KOPT-K1 (cell line): ENCODE data around the gene KCNG4.
"Not testable (repeated sequence)": the region's sequence is repeated elsewhere in the genome, so short reads cannot be mapped to it uniquely, and the experiment has no call there.

Source experiments
- H3K27ac ChIP-seq: fragments of 200-600 bp; sonication (generic); 2 replicates; pipeline ENCODE4 v1.5.1; 2016; ENCODE audit warnings: antibody characterized with exemption, mild to moderate bottlenecking, low read depth, low read length; ENCODE audit not compliant: poor library complexity, severe bottlenecking
- H3K36me3 ChIP-seq: fragments of 200-600 bp; sonication (generic); 2 replicates; pipeline ENCODE4 v1.5.1; 2017; ENCODE audit warnings: antibody characterized with exemption, mild to moderate bottlenecking, low read length, moderate library complexity; ENCODE audit not compliant: insufficient read depth
- H3K9me3 ChIP-seq: fragments of 200-600 bp; sonication (generic); 2 replicates; pipeline ENCODE4 v1.5.1; 2017; ENCODE audit warnings: antibody characterized with exemption, low read length, mild to moderate bottlenecking; ENCODE audit not compliant: insufficient read depth, poor library complexity, severe bottlenecking

KCNG4 gene

DNA sequence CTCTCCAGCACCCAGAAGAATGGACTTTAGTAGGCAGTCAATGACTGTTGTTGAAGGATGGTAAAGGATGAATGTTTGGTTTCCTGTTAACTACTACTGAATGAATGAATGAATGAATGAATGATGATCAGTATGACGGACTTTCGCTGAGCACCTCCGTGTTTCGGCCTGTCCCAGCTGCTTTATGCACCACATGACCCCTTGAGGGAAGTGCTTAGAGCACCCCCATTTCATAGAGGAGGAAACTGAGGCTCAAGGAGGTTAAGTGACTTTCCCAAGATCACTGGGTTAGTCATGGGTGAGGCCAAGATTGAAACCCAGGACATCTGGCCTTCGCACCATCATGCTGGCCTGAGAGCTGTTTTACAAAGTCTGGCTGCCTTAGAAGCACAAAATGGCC, 6.8 kb downstream of the KCNG4 start:
- no peak overlapping the region for H3K27ac ChIP-seq
- H3K36me3 ChIP-seq, result no peaks in the 10 kb centered on the region
- no peaks in the 10 kb centered on the region for H3K9me3 ChIP-seq

DNA sequence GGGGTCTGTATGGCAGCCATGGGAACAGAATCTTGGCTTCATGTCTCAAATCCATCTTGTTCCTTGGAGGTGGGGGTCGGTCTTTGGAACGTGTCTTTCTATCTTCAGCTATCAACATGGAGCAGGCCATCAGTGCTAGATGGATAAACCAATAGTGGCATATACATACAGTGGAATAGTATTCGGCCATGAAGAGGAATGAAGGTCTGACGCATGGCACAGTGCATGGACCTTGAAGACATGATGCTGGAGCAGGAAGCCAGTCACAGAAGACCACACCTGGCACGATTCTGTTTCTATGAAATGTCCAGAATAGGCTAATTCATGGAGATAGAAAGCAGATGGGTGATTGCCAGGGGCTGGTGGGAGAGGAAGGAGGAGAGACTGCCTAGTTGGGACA, 7.8 kb downstream of the KCNG4 start:
- H3K27ac ChIP-seq, result no peak overlapping the region
- H3K9me3 ChIP-seq, result no peaks in the 10 kb centered on the region
- H3K36me3 ChIP-seq, result no peaks in the 10 kb centered on the region

DNA sequence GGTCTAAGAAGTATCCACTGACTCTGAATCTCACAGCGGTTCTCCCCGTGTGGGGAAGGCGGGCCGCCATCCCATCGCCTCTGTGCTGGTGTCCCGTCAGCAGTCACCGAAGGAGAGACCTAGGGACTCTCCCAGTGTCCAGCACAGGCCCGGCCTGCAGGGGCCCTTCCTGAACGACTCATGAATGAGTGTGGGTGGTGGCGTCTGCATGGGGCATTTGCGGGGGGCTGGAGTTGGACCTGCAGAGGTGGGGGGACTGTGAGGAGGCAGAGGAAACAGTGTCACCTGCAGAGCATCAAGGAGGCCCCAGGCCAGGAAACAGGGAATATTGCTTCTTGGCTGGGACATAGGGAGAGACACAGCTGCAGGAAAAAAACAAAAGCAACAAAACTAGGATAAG, 10.3 kb downstream of the KCNG4 start:
- Histone ChIP-seq H3K27ac (no peak overlapping the region), H3K36me3 (no peaks in the 10 kb centered on the region), H3K9me3 (no peaks in the 10 kb centered on the region)

DNA sequence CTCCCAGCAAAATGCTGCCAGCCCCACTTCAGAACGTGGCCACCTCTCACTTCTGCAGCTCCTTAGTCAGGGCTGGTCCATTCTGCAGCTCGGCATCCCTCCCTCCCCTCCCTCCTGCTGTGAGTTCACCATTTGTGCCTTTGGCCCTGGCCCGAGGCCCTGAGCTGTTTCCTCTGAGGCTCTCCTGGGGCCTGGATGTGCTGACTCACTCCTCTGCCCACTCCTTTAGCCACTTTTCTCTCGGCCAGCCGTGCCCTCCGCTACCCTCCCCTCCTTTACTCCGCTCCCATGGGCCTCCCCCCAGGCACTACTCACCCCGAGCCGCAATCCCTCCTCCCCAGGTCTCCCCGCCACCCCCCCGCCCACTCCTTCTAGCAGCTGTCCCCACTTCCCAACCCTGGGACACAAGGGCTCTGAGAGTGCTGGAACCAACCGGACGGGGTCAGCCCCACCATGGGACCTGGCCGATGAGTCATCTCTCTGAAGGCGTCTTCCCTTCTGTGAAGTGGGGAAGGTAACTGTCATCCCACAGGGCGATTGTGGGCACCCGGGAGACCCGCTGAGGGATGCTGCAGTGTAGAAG, 11.5 kb downstream of the KCNG4 start:
- no peak overlapping the region for H3K27ac ChIP-seq
- H3K9me3 ChIP-seq, result no peaks in the 10 kb centered on the region

DNA sequence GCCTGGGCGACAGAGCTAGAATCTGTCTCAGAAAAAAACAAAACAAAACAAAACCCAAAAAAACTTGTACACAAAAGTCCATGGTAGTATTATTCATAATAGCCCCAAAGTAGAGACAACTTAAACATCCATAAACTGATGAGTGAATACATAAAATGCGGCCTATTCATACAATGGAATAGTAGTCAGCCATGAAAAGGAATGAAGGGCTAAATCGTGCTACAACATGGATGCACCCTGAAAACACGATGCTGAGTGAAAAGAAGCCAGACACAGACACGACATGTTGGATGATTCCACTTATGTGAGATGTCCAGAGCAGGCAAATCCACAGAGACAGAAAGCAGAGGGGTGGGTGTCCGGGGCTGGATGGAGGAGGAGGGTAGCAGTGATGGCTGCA, 12.3 kb downstream of the KCNG4 start:
- Histone ChIP-seq H3K36me3 (no peaks in the 10 kb centered on the region), H3K9me3 (no peaks in the 10 kb centered on the region), H3K27ac (no peak overlapping the region)

More for the DNA sequence above, 11.5 kb downstream of the KCNG4 start:
- H3K36me3 ChIP-seq, result no peaks in the 10 kb centered on the region

DNA sequence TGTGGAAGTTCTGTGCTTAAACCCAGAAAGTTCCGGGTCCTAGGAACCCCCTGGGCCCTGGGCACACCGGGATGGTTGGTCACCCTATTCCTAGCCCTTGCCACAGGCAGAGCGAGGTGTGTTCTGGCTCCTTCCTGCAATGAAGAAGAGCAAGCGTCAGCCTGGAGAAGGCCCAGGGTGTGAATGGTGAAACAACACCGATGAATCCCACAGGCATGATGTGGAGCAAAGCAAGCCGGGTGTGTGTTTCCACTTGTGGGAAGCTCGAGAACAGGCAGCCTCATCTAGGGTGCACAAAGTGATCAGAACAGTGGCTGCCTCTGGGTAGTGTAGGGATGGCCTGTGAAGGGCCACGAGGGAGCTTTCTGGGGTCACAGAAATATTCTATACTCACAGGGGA, 13.8 kb downstream of the KCNG4 start:
- Histone ChIP-seq H3K36me3 (no peaks in the 10 kb centered on the region), H3K27ac (no peak overlapping the region), H3K9me3 (no peaks in the 10 kb centered on the region)

DNA sequence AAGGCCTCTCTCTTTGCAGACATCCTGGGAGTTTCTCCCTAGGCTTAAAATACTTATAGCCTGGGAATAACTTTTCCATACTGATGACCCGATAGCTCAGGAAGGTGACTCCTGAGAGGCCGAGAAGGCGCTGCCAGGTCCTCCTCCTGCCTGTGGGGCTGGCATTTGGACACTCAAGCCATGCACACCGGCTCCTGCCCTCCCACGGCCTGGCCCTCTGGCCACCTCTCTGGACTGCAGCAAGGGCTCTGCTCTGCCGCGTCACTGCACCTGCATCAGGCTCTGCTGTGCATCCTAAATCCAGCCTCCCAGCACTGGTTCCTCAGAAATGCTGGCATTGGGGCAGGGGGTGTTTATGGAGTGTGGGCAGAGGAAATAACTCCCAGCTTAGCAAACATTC, 14.2 kb downstream of the KCNG4 start:
- Histone ChIP-seq H3K36me3 (no peaks in the 10 kb centered on the region), H3K27ac (no peak overlapping the region)

DNA sequence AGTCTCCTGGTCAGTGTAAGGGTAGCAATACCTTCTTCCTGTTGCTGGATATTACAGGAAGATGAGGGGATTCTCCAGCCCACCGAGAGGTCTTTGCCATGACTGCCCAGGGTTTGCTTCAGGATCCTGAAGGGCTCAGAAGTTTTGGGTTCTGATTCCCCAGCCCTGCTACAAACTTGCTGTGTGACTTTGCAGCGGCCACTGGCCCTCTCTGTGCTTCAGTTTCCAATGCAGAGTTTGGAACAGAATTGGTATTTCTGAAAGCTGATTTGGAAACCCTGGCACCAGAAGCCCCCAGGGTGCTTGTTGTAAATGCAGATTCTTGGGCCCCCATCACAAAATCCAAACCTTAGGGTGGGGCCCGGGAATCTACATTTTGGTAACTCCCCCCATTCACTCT, 14.7 kb downstream of the KCNG4 start:
- H3K27ac ChIP-seq, result no peak overlapping the region

More for the DNA sequence above, 14.2 kb downstream of the KCNG4 start:
- no peaks in the 10 kb centered on the region for H3K9me3 ChIP-seq

DNA sequence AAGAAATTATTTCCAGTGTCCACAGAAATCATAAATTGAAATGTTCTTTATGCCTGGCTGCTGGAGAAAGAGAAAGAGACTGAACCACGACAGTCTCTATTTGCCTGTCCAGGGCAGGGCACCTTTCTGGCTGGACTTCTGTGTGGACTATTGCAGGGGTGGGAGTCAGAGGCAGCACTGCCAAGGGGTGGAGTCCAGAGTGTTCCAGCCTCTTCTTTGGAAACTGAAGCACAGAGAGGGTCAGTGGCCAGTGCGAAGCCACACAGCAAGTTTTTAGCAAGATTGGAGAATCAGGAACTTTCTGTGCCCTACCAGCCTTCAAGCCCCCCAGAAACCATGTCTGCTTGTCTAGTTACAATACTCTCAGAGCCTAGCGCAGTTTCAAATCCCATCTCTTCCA, 15.3 kb downstream of the KCNG4 start:
- no peaks in the 10 kb centered on the region for H3K36me3 ChIP-seq
- H3K9me3 ChIP-seq, result no peaks in the 10 kb centered on the region
- H3K27ac ChIP-seq, result no peak overlapping the region

More for the DNA sequence above, 14.7 kb downstream of the KCNG4 start:
- Histone ChIP-seq H3K36me3 (no peaks in the 10 kb centered on the region), H3K9me3 (no peaks in the 10 kb centered on the region)

DNA sequence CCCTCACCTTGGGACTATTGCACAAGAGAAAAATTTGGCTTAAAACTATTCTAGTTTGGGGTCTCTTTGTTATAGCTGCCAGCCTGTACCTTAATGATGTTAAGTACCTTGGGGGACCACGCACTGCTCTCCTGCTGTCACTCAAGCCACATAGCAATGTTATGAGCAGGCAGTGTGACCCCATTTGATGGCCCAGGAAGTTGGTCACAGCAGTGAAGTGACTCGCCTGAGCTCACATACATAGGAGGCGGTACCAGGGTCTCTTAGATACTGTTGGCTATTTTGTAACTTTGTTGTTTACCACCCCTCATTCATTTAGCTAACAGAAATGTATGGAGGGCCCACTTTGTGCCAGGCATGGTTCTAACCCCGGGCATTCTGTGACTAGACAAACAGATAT, 16.4 kb downstream of the KCNG4 start:
- no peak overlapping the region for H3K27ac ChIP-seq
- H3K36me3 ChIP-seq, result no peaks in the 10 kb centered on the region
- H3K9me3 ChIP-seq, result no peaks in the 10 kb centered on the region

DNA sequence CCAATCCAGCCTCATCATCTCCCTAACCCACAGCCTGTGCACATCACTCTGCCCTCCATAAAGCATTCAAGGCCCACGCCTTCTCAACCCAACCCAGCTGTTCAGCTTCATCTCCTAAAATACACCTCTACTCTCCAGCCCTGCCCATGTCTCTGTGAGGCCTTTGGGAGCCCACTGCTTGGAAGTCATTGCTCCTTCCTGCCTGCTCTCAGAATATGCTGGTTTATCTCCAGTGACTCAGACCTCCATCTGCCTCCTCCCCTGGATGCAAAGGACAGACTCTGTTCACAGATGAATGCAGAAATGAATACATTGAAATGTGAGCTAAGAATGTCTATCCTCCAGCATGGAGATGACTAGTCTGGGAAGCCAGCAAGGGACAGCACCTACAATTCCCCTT, 19.0 kb downstream of the KCNG4 start:
- Histone ChIP-seq H3K36me3 (no peaks in the 10 kb centered on the region), H3K27ac (no peak overlapping the region), H3K9me3 (no peaks in the 10 kb centered on the region)

DNA sequence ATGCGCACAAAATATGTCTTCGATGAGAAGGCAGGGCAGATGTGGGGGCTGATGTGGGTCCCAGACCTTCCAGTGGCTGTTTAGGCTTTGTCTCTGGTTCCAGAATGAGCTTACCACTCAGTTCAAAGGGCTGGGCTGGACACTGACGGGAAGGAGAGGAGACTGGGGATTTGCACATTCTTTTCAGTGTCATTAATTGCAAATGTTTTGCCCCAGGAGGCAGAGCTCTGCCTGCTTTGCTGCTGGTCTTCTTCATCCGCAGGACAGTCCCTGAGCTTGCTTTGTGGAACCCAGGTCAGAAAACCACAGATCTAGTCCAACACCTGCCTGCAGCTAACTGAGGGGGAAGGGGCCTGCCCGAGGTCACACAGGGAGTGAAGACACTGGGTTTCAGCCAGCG, 20.9 kb downstream of the KCNG4 start:
- Histone ChIP-seq H3K9me3 (no peaks in the 10 kb centered on the region), H3K27ac (no peak overlapping the region), H3K36me3 (no peaks in the 10 kb centered on the region)

DNA sequence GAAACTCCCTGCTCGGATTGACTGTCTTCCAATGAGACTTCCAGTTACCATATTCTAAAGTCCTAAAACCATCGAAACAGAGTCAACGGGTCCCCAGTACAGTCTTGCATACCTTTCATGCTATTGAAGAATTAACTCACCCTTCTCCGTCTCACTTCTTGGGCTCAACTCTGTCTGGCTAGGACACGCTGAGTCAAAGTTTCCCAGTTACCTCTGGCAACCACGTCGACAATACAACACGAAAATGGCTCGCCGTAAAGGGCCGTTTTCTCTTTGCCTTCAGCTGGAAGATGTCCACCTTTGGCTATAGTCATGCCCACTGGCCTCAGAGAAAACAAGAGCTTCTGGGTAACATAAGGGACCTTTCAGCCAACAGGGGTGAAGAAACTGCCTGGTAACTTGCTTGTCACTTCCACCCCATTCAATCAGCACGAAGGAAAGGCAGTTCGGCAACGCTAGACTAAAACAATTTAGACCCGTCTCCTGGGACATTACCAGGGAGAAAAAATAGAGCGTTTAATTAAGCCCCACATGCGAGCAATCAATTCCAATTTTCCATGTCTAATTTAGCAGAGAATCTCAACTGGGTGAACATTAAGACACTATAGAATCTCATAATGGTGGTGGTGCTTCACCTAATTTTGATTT, 21.5 kb downstream of the KCNG4 start:
- no peaks in the 10 kb centered on the region for H3K9me3 ChIP-seq
- no peak overlapping the region for H3K27ac ChIP-seq
- no peaks in the 10 kb centered on the region for H3K36me3 ChIP-seq

DNA sequence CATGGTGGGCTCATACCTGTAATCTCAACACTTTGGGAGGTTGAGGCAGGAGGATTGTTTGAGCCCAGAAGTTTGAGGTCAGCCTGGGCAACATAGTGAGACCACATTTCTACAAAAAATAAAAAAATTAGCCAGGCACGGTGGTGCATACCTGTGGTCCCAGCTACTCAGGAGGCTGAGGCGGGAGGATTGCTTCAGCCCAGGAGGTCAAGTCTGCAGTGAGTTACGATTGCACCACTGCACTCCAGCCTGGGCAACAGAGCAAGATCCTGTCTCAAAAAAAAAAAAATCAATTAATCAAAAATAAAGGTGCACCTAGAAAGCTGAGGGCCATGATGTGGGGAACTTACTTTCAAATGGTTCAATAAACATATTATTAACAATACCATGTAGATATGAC, 23.7 kb downstream of the KCNG4 start:
- not testable (repeated sequence) for H3K9me3 ChIP-seq, H3K36me3 ChIP-seq, H3K27ac ChIP-seq

DNA sequence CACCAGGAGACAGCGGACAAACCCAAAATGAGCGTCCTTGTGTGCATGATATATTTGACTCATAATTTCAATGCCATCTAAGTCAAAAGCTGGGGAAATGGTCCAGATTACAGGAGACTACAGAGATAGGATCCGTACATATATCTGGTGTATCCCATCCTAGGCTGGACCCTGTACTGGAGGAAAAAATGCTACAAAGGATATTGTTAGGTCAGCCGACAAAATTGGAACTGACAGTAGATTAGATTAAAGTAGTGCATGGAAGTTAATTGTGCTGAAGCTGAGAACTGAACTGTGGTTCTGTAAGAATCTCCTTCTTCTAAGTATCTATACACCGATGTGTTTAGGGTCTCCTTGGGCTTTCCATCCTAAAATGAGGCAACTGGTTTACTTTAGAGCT, 24.3 kb downstream of the KCNG4 start:
- H3K27ac ChIP-seq, result no peak overlapping the region
- H3K9me3 ChIP-seq, result peaks cover 4% of the 10 kb centered on the region
- H3K36me3 ChIP-seq, result no peaks in the 10 kb centered on the region

DNA sequence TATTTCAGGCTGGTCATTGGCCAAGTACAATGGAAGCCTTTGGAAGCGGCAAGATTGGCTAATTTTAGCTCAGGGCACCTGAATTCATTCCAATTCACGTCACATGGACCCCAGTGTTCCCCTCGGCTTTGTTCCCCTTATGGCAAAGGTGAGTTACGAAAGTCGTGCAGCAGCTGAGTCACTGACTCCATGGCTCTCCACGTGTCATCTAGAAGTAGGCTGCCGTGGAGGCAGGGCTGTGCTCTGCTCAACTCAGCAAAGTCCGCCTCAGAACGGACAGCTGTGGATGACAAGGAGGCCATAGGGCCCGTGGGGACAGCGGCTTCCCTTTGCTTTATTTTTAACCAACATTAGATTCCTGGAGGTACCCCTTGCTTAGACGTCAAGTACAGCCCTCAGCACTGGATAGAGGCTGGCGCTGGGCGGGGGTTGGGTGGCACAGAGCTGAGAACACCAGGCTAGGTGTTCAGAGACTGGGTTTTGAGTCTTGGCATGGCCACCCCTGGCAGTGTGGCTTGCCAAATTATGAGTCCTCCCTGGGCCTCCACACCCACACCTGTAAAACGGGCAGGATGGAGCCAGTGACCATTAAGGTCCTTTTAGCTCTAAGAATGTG, 25.3 kb downstream of the KCNG4 start:
- Histone ChIP-seq H3K36me3 (no peaks in the 10 kb centered on the region), H3K9me3 (peaks cover 5% of the 10 kb centered on the region), H3K27ac (no peak overlapping the region)
